ENCODE results near the gene SLC39A8.
"Not testable (repeated sequence)": the region's sequence is repeated elsewhere in the genome, so short reads cannot be mapped to it uniquely, and the experiment has no call there.

The SLC39A8 gene

GRCh38 chr4:102302762-102303161, 42.5 kb downstream of the SLC39A8 start:
- in situ Hi-C loops (cut with MboI; ENCODE audit: low sequenced_read_pairs) = no loop called here

GRCh38 chr4:102301167-102301566, 44.1 kb downstream of the SLC39A8 start:
- in situ Hi-C loops (cut with MboI; ENCODE audit: low sequenced_read_pairs) = no loop called here

GRCh38 chr4:102299354-102300107, 45.8 kb downstream of the SLC39A8 start:
- in situ Hi-C loops (cut with MboI; ENCODE audit: low sequenced_read_pairs) = no loop called here

- in situ Hi-C loops (cut with MboI; ENCODE audit: low sequenced_read_pairs) = no loop called here
Measured at GRCh38 chr4:102298716-102299115, 46.6 kb downstream of the SLC39A8 start.

- in situ Hi-C loops (cut with MboI; ENCODE audit: low sequenced_read_pairs) = no loop called here
Measured at GRCh38 chr4:102295153-102295862, 50.0 kb downstream of the SLC39A8 start.

GRCh38 chr4:102288497-102288896, 56.8 kb downstream of the SLC39A8 start:
- in situ Hi-C loops (cut with MboI; ENCODE audit: low sequenced_read_pairs) = no loop called here

GRCh38 chr4:102285831-102286230, 59.5 kb downstream of the SLC39A8 start:
- in situ Hi-C loops (cut with MboI; ENCODE audit: low sequenced_read_pairs) = no loop called here

- in situ Hi-C loops (cut with MboI; ENCODE audit: low sequenced_read_pairs) = no loop called here
Measured at GRCh38 chr4:102281171-102281839, 64.0 kb downstream of the SLC39A8 start.

- in situ Hi-C loops (cut with MboI; ENCODE audit: low sequenced_read_pairs) = not testable (repeated sequence)
Measured at GRCh38 chr4:102273317-102273716, 72.0 kb downstream of the SLC39A8 start.

- in situ Hi-C loops (cut with MboI; ENCODE audit: low sequenced_read_pairs) = no loop called here
Measured at GRCh38 chr4:102272318-102272717, 73.0 kb downstream of the SLC39A8 start.

GRCh38 chr4:102268355-102268754, 76.9 kb downstream of the SLC39A8 start:
- in situ Hi-C loops (cut with MboI; ENCODE audit: low sequenced_read_pairs) = no loop called here

GRCh38 chr4:102263024-102263787, 82.1 kb downstream of the SLC39A8 start:
- in situ Hi-C loops (cut with MboI; ENCODE audit: low sequenced_read_pairs) = no loop called here

- in situ Hi-C loops (cut with MboI; ENCODE audit: low sequenced_read_pairs) = no loop called here
Measured at GRCh38 chr4:102259702-102260101, 85.6 kb downstream of the SLC39A8 start.

- in situ Hi-C loops (cut with MboI; ENCODE audit: low sequenced_read_pairs) = no loop called here
Measured at GRCh38 chr4:102259081-102259480, 86.2 kb downstream of the SLC39A8 start.

- in situ Hi-C loops (cut with MboI; ENCODE audit: low sequenced_read_pairs) = no loop called here
Measured at GRCh38 chr4:102256321-102256720, 89.0 kb downstream of the SLC39A8 start.

GRCh38 chr4:102253860-102254259, 91.4 kb downstream of the SLC39A8 start:
- in situ Hi-C loops (cut with MboI; ENCODE audit: low sequenced_read_pairs) = no loop called here

- in situ Hi-C loops (cut with MboI; ENCODE audit: low sequenced_read_pairs) = no loop called here
Measured at GRCh38 chr4:102252171-102252570, 93.1 kb downstream of the SLC39A8 start.

GRCh38 chr4:102250341-102250740, 94.9 kb downstream of the SLC39A8 start:
- in situ Hi-C loops (cut with MboI; ENCODE audit: low sequenced_read_pairs) = no loop called here

GRCh38 chr4:102247041-102247440, 98.2 kb downstream of the SLC39A8 start:
- in situ Hi-C loops (cut with MboI; ENCODE audit: low sequenced_read_pairs) = no loop called here

- in situ Hi-C loops (cut with MboI; ENCODE audit: low sequenced_read_pairs) = no loop called here
Measured at GRCh38 chr4:102246416-102246815, 98.9 kb downstream of the SLC39A8 start.

- in situ Hi-C loops (cut with MboI; ENCODE audit: low sequenced_read_pairs) = no loop called here
Measured at GRCh38 chr4:102244878-102245535, 100.3 kb downstream of the SLC39A8 start.
